Vagina (tissue), 2 donors: ENCODE results near the gene RHOG. TPM values are rescaled to one million over a fixed set of nuclear protein-coding genes. Genes with fewer than 3 reads are reported as not detected.

Source experiments
- DNase-seq, 2 donors: peaks; one replicate each; pipeline ENCODE4 v3.0.0-alpha.2; 2017; ENCODE audit errors: extremely low spot score in 2 of 2
- H3K27ac ChIP-seq: fragments of 200-600 bp; sonication (generic); one replicate; pipeline ENCODE4 v1.5.1; 2019
- H3K27me3 ChIP-seq: fragments of 200-600 bp; sonication (generic); one replicate; pipeline ENCODE4 v1.5.1; 2019
- H3K36me3 ChIP-seq, 2 donors: fragments of 200-600 bp; sonication (generic); one replicate each; pipeline ENCODE4 v1.5.1; 2017 to 2019
- H3K4me1 ChIP-seq: fragments of 200-600 bp; sonication (generic); one replicate; pipeline ENCODE4 v1.5.1; 2019
- H3K4me3 ChIP-seq, 2 donors: fragments of 200-600 bp; sonication (generic); 1 replicate in 1 of 2; 2 replicates in 1 of 2; pipeline ENCODE4 v1.5.1; 2016 to 2019
- H3K9me3 ChIP-seq: fragments of 200-600 bp; sonication (generic); one replicate; pipeline ENCODE4 v1.5.1; 2019
- CTCF ChIP-seq, 3 experiments: fragments of 450-650 bp in 2 of 3; fragments of 200-600 bp in 1 of 3; sonication (generic) in 1 of 3; IDR thresholded peaks; one replicate each; pipeline ENCODE4 v1.5.1; 2017 to 2019; ENCODE audit warnings: antibody characterized with exemption in 3 of 3, mild to moderate bottlenecking in 2 of 3, moderate library complexity in 2 of 3
- POLR2A ChIP-seq, 2 donors: fragments of 450-650 bp; IDR thresholded peaks; one replicate each; pipeline ENCODE4 v1.6.1; 2017; ENCODE audit warnings: antibody characterized with exemption in 2 of 2, mild to moderate bottlenecking in 2 of 2, moderate library complexity in 2 of 2
- POLR2AphosphoS5 ChIP-seq, 2 donors: sonication (generic); formaldehyde crosslinking; IDR thresholded peaks; one replicate each; pipeline ENCODE4 v1.9.0; 2017; ENCODE audit warnings: antibody characterized with exemption in 2 of 2, mild to moderate bottlenecking in 2 of 2, low read depth in 1 of 2; ENCODE audit not compliant: insufficient read depth in 1 of 2
- intact Hi-C: fragments of 100-400 bp; cut with DNase I; formaldehyde crosslinking; loops from one replicate; pipeline ENCODE4 v1.15.1; 2023
- total RNA-seq: library from RNA; depleted of rRNA; stranded (reverse); fragments of >200 nt; gene quantifications from one replicate; pipeline ENCODE4 v1.2.3, GENCODE V29; 2016

Gene RHOG
- total RNA-seq, 1 donor from 2014 or later = 107 TPM

- Histone ChIP-seq H3K36me3 (no peaks in the 10 kb centered on the region), H3K27ac (no peak overlapping the region), H3K9me3 (no peaks in the 10 kb centered on the region), H3K4me3 (no peak overlapping the region), H3K4me1 (peaks cover 43% of the 10 kb centered on the region), H3K27me3 (no peaks in the 10 kb centered on the region)
- intact Hi-C loops = no loop called here
- TF ChIP-seq POLR2A (IDR thresholded peaks at IDR 0.05) = no peak
- TF ChIP-seq POLR2AphosphoS5 (IDR thresholded peaks at IDR 0.05; ENCODE audit: insufficient read depth in 1 of 2, low read depth in 1 of 2) = no peak
- no peak for TF ChIP-seq CTCF (IDR thresholded peaks at IDR 0.05)
- no peak for DNase-seq
Measured at GRCh38 chr11:3882655-3883054, 41.9 kb upstream of the RHOG start.

GRCh38 chr11:3880724-3881123 lies 40.0 kb upstream of the RHOG start:
- H3K27ac ChIP-seq = peak overlapping the region; percentile 45
- no peak for DNase-seq
- TF ChIP-seq CTCF (IDR thresholded peaks at IDR 0.05) = no peak
- no peak for TF ChIP-seq POLR2AphosphoS5 (IDR thresholded peaks at IDR 0.05; ENCODE audit: insufficient read depth in 1 of 2, low read depth in 1 of 2)
- no peak for TF ChIP-seq POLR2A (IDR thresholded peaks at IDR 0.05)
- no peaks in the 10 kb centered on the region for H3K27me3 ChIP-seq
- peaks cover 53% of the 10 kb centered on the region for H3K4me1 ChIP-seq
- intact Hi-C loops = no loop called here
- H3K4me3 ChIP-seq = no peak overlapping the region
- H3K9me3 ChIP-seq = no peaks in the 10 kb centered on the region
- H3K36me3 ChIP-seq = no peaks in the 10 kb centered on the region

- H3K27me3 ChIP-seq = no peaks in the 10 kb centered on the region
- H3K27ac ChIP-seq = peak overlapping the region; percentile 45
- TF ChIP-seq CTCF (IDR thresholded peaks at IDR 0.05) (no peak), POLR2A (IDR thresholded peaks at IDR 0.05) (no peak), POLR2AphosphoS5 (IDR thresholded peaks at IDR 0.05; ENCODE audit: insufficient read depth in 1 of 2, low read depth in 1 of 2) (no peak)
- H3K9me3 ChIP-seq = no peaks in the 10 kb centered on the region
- H3K4me3 ChIP-seq = no peak overlapping the region
- peaks cover 59% of the 10 kb centered on the region for H3K4me1 ChIP-seq
- intact Hi-C loops = no loop called here
- no peak for DNase-seq
- H3K36me3 ChIP-seq = no peaks in the 10 kb centered on the region
Measured at GRCh38 chr11:3879967-3880542, 39.3 kb upstream of the RHOG start.

GRCh38 chr11:3879216-3879966 lies 38.6 kb upstream of the RHOG start:
- Histone ChIP-seq H3K27me3 (no peaks in the 10 kb centered on the region), H3K9me3 (no peaks in the 10 kb centered on the region), H3K27ac (peak overlapping the region; percentile 45), H3K4me3 (no peak overlapping the region), H3K4me1 (peaks cover 55% of the 10 kb centered on the region), H3K36me3 (no peaks in the 10 kb centered on the region)
- intact Hi-C loops = no loop called here
- no peak for DNase-seq
- no peak for TF ChIP-seq POLR2AphosphoS5 (IDR thresholded peaks at IDR 0.05; ENCODE audit: insufficient read depth in 1 of 2, low read depth in 1 of 2)
- no peak for TF ChIP-seq CTCF (IDR thresholded peaks at IDR 0.05)
- no peak for TF ChIP-seq POLR2A (IDR thresholded peaks at IDR 0.05)

GRCh38 chr11:3878258-3878584 lies 37.5 kb upstream of the RHOG start:
- H3K36me3 ChIP-seq = no peaks in the 10 kb centered on the region
- H3K4me1 ChIP-seq = peaks cover 46% of the 10 kb centered on the region
- H3K4me3 ChIP-seq = no peak overlapping the region
- H3K27ac ChIP-seq = no peak overlapping the region
- no peak for DNase-seq
- intact Hi-C loops = no loop called here
- TF ChIP-seq CTCF (IDR thresholded peaks at IDR 0.05) (no peak), POLR2A (IDR thresholded peaks at IDR 0.05) (no peak), POLR2AphosphoS5 (IDR thresholded peaks at IDR 0.05; ENCODE audit: insufficient read depth in 1 of 2, low read depth in 1 of 2) (no peak)
- no peaks in the 10 kb centered on the region for H3K27me3 ChIP-seq
- no peaks in the 10 kb centered on the region for H3K9me3 ChIP-seq
